NB4 (cell line): ENCODE measurements around the gene FRG2B.

Experiments
- POLR2A ChIP-seq: IDR thresholded peaks from 2 replicates; pipeline ENCODE4 v1.6.1; 2011; ENCODE audit warnings: mild to moderate bottlenecking; ENCODE audit not compliant: insufficient read length; ENCODE audit errors: extremely low read depth
- TF ChIP-seq, protein P1 (sequence below): IDR thresholded peaks from one replicate; pipeline ENCODE4 v1.5.1; 2012; ENCODE audit warnings: low read depth, low read length

DNA sequence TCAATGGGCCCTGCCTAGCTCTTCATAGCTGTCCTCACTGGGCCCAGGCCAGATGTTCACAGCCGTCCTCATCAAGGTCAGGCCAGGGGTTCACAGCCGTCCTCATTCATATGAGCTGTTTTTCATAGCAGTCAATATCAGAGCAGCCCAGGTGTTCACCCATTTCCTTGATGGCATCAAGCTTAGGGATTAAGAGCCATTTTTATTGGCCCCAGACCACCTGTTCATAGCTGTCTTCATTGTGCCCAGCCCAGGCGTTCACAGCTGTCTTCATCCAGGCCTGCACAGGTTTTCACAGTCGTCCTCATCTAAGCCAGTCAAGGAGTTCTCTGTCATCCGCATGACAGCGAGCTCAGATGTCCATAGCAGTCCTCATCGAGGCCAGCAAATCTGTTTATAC lies 9.4 kb downstream of the FRG2B start:
- TF ChIP-seq, protein P1, sequence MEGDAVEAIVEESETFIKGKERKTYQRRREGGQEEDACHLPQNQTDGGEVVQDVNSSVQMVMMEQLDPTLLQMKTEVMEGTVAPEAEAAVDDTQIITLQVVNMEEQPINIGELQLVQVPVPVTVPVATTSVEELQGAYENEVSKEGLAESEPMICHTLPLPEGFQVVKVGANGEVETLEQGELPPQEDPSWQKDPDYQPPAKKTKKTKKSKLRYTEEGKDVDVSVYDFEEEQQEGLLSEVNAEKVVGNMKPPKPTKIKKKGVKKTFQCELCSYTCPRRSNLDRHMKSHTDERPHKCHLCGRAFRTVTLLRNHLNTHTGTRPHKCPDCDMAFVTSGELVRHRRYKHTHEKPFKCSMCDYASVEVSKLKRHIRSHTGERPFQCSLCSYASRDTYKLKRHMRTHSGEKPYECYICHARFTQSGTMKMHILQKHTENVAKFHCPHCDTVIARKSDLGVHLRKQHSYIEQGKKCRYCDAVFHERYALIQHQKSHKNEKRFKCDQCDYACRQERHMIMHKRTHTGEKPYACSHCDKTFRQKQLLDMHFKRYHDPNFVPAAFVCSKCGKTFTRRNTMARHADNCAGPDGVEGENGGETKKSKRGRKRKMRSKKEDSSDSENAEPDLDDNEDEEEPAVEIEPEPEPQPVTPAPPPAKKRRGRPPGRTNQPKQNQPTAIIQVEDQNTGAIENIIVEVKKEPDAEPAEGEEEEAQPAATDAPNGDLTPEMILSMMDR, result no peak
- no peak for TF ChIP-seq POLR2A
